ENCODE data around the gene HUS1B.
"Not testable (repeated sequence)": the region's sequence is repeated elsewhere in the genome, so short reads cannot be mapped to it uniquely, and the experiment has no call there.

The HUS1B gene

GRCh38 chr6:679282-679681, 22.4 kb upstream of the HUS1B start:
- DNase-seq (ENCODE audit: low read depth in 2 of 2): no peak

GRCh38 chr6:678520-678919, 21.6 kb upstream of the HUS1B start:
- no peak for DNase-seq (ENCODE audit: low read depth in 2 of 2)

- no peak for DNase-seq (ENCODE audit: low read depth in 2 of 2)
Observed at GRCh38 chr6:677919-678318, 21.0 kb upstream of the HUS1B start.

- no peak for DNase-seq (ENCODE audit: low read depth in 2 of 2)
Observed at GRCh38 chr6:674956-675355, 18.1 kb upstream of the HUS1B start.

- DNase-seq (ENCODE audit: low read depth in 2 of 2): no peak
Observed at GRCh38 chr6:674406-674805, 17.5 kb upstream of the HUS1B start.

- no peak for DNase-seq (ENCODE audit: low read depth in 2 of 2)
Observed at GRCh38 chr6:667253-667927, 10.5 kb upstream of the HUS1B start.

- no peak for DNase-seq (ENCODE audit: low read depth in 2 of 2)
Observed at GRCh38 chr6:665403-666267, 8.7 kb upstream of the HUS1B start.

GRCh38 chr6:663788-664187, 6.9 kb upstream of the HUS1B start:
- not testable (repeated sequence) for DNase-seq (ENCODE audit: low read depth in 2 of 2)

GRCh38 chr6:659716-660581, 3.0 kb upstream of the HUS1B start:
- DNase-seq (ENCODE audit: low read depth in 2 of 2): no peak

GRCh38 chr6:658244-658643, 1.3 kb upstream of the HUS1B start:
- DNase-seq (ENCODE audit: low read depth in 2 of 2): no peak

GRCh38 chr6:657743-658142, 843 bp upstream of the HUS1B start:
- DNase-seq (ENCODE audit: low read depth in 2 of 2): no peak

- DNase-seq (ENCODE audit: low read depth in 2 of 2): no peak
Observed at GRCh38 chr6:654136-654535, 2.8 kb downstream of the HUS1B start.

GRCh38 chr6:652865-653264, 4.0 kb downstream of the HUS1B start:
- no peak for DNase-seq (ENCODE audit: low read depth in 2 of 2)

GRCh38 chr6:650098-650497, 6.8 kb downstream of the HUS1B start:
- no peak for DNase-seq (ENCODE audit: low read depth in 2 of 2)

- DNase-seq (ENCODE audit: low read depth in 2 of 2): no peak
Observed at GRCh38 chr6:642805-643204, 14.1 kb downstream of the HUS1B start.

GRCh38 chr6:641225-641985, 15.5 kb downstream of the HUS1B start:
- no peak for DNase-seq (ENCODE audit: low read depth in 2 of 2)

GRCh38 chr6:636488-636887, 20.4 kb downstream of the HUS1B start:
- no peak for DNase-seq (ENCODE audit: low read depth in 2 of 2)

GRCh38 chr6:635233-635632, 21.7 kb downstream of the HUS1B start:
- no peak for DNase-seq (ENCODE audit: low read depth in 2 of 2)

GRCh38 chr6:633611-634010, 23.3 kb downstream of the HUS1B start:
- DNase-seq (ENCODE audit: low read depth in 2 of 2): no peak

- no peak for DNase-seq (ENCODE audit: low read depth in 2 of 2)
Observed at GRCh38 chr6:628766-629165, 28.1 kb downstream of the HUS1B start.

- DNase-seq (ENCODE audit: low read depth in 2 of 2): no peak
Observed at GRCh38 chr6:626236-626635, 30.7 kb downstream of the HUS1B start.

- no peak for DNase-seq (ENCODE audit: low read depth in 2 of 2)
Observed at GRCh38 chr6:624979-625378, 31.9 kb downstream of the HUS1B start.
